Uterus (tissue), 4 donors: ENCODE data around the gene ELF4. TPM values are rescaled to one million over a fixed set of nuclear protein-coding genes. Genes with fewer than 3 reads are reported as not detected.

Experiments
- DNase-seq, 2 donors: peaks; one replicate each; pipeline ENCODE4 v3.0.0-alpha.2; 2019 to 2020
- H3K27ac ChIP-seq, 2 donors: fragments of 200-600 bp; sonication (generic); 1 replicate in 1 of 2; 2 replicates in 1 of 2; pipeline ENCODE4 v1.5.1; 2016 to 2018
- H3K27me3 ChIP-seq, 2 donors: fragments of 200-600 bp; sonication (generic); one replicate each; pipeline ENCODE4 v1.5.1; 2018 to 2019; ENCODE audit warnings: control low read depth in 1 of 2
- H3K36me3 ChIP-seq, 2 donors: fragments of 200-600 bp; sonication (generic); one replicate each; pipeline ENCODE4 v1.5.1; 2019; ENCODE audit warnings: control low read depth in 1 of 2
- H3K4me1 ChIP-seq, 2 donors: fragments of 200-600 bp; sonication (generic); one replicate each; pipeline ENCODE4 v1.5.1; 2018 to 2019; ENCODE audit warnings: control low read depth in 1 of 2
- H3K4me3 ChIP-seq, 2 donors: fragments of 200-600 bp; sonication (generic); 1 replicate in 1 of 2; 2 replicates in 1 of 2; pipeline ENCODE4 v1.5.1; 2018 to 2019; ENCODE audit warnings: mild to moderate bottlenecking in 1 of 2
- H3K9me3 ChIP-seq, 2 donors: fragments of 200-600 bp; sonication (generic); one replicate each; pipeline ENCODE4 v1.5.1; 2019; ENCODE audit warnings: control low read depth in 1 of 2
- CTCF ChIP-seq, 4 experiments: fragments of 200-600 bp in 2 of 4; fragments of 450-650 bp in 2 of 4; sonication (generic) in 2 of 4; IDR thresholded peaks; one replicate each; pipeline ENCODE4 v1.5.1; 2016 to 2019; ENCODE audit warnings: antibody characterized with exemption in 4 of 4, mild to moderate bottlenecking in 2 of 4, moderate library complexity in 1 of 4
- POLR2A ChIP-seq, 2 donors: fragments of 450-650 bp; IDR thresholded peaks; one replicate each; pipeline ENCODE4 v1.6.1; 2016; ENCODE audit warnings: antibody characterized with exemption in 2 of 2, mild to moderate bottlenecking in 1 of 2, moderate library complexity in 1 of 2
- intact Hi-C: fragments of 100-400 bp; cut with DNase I; formaldehyde crosslinking; loops from one replicate; pipeline ENCODE4 v1.15.1; 2023; ENCODE audit warnings: low total_unique reads
- total RNA-seq, 4 donors: library from RNA; depleted of rRNA in 3 of 4; stranded (reverse); fragments of >200 nt in 3 of 4; gene quantifications; one replicate each; pipeline versions ENCODE4 v1.1.0 to v1.2.4, GENCODE V29; 2014 to 2023
- donor health status: DM: yes; HTN: yes; CAD: no.

Gene ELF4
- total RNA-seq = 10 to 100 TPM in 2 of 4 donors, 1 to 10 TPM in 2; 4.6 to 22.3 (median 11.8) TPM

- H3K4me1 ChIP-seq = no peaks in the 10 kb centered on the region
- no peak for TF ChIP-seq CTCF (IDR thresholded peaks at IDR 0.05)
- H3K27ac ChIP-seq = peak within 1 kb of the TSS; percentile 94 to 97
- DNase-seq = peak; percentile 56 to 57
- H3K4me3 ChIP-seq = peak within 1 kb of the TSS; percentile 38 to 67
- intact Hi-C loops = no loop called here
- H3K9me3 ChIP-seq = no peaks in the 10 kb centered on the region
- H3K36me3 ChIP-seq = no peaks in the 10 kb centered on the region
- H3K27me3 ChIP-seq = no peaks in the 10 kb centered on the region
Measured at GRCh38 chrX:130110379-130111219, at the start of gene ELF4. TSS of gene ELF4 (minus strand) at chrX:130110497. CDS start at chrX:130081330, 29,167 bp downstream.

DNA sequence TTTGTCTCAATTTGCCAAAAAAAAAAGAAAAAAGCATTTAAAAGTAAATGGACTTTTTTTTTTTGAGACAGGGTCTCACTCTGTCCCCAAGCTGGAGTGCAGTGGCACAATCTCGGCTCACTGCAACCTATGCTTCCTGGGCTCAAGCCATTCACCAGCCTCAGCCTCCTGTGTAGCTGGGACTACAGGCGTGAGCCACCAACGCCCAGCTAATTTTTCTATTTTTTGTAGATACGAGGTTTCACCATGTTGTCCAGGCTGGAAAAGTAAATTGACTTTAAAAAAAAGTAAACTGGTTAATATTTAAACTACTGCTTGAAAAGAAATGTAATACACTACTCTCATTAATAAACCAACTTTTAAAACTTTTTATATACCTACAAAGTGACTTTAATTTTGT is 49.5 kb upstream of the ELF4 start:
- Histone ChIP-seq H3K27me3 (no peaks in the 10 kb centered on the region), H3K9me3 (no peaks in the 10 kb centered on the region), H3K36me3 (no peaks in the 10 kb centered on the region), H3K4me3 (no peak overlapping the region), H3K27ac (no peak overlapping the region), H3K4me1 (no peaks in the 10 kb centered on the region)
- TF ChIP-seq CTCF (IDR thresholded peaks at IDR 0.05) (no peak), POLR2A (IDR thresholded peaks at IDR 0.05) (no peak)
- intact Hi-C loops = no loop called here
- DNase-seq = no peak

- intact Hi-C loops = no loop called here
- Histone ChIP-seq H3K9me3 (no peaks in the 10 kb centered on the region), H3K4me3 (no peak overlapping the region), H3K4me1 (no peaks in the 10 kb centered on the region), H3K27me3 (no peaks in the 10 kb centered on the region), H3K27ac (no peak overlapping the region), H3K36me3 (no peaks in the 10 kb centered on the region)
- no peak for DNase-seq
- TF ChIP-seq CTCF (IDR thresholded peaks at IDR 0.05) (no peak), POLR2A (IDR thresholded peaks at IDR 0.05) (no peak)
Measured at GRCh38 chrX:130158311-130158710, 48.0 kb upstream of the ELF4 start.

GRCh38 chrX:130155564-130155963 is 45.3 kb upstream of the ELF4 start:
- no peaks in the 10 kb centered on the region for H3K36me3 ChIP-seq
- intact Hi-C loops = no loop called here
- H3K4me3 ChIP-seq = no peak overlapping the region
- H3K27ac ChIP-seq = no peak overlapping the region
- no peaks in the 10 kb centered on the region for H3K4me1 ChIP-seq
- H3K9me3 ChIP-seq = no peaks in the 10 kb centered on the region
- TF ChIP-seq CTCF (IDR thresholded peaks at IDR 0.05) = no peak
- no peak for TF ChIP-seq POLR2A (IDR thresholded peaks at IDR 0.05)
- DNase-seq = no peak
- no peaks in the 10 kb centered on the region for H3K27me3 ChIP-seq

DNA sequence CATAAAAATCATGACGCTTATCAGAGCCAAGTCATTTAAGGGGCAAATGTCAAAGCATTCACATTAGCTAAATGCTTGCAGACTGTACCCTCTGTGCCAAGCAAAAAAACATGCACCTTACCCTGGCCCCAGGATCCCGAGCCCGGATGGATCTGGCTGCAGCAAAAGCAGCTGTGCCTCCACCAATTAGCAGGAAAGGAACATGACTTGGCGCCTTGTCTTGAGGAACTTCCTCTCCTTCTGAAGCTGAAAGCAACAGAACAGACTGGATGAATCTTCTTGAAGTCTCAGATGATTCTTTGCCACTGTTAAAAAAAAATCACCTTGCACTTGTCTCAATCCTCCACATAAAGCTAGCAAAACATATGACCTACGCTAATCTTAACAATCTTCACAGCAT is 37.3 kb upstream of the ELF4 start:
- Histone ChIP-seq H3K4me1 (no peaks in the 10 kb centered on the region), H3K36me3 (no peaks in the 10 kb centered on the region), H3K27ac (no peak overlapping the region), H3K4me3 (no peak overlapping the region), H3K27me3 (no peaks in the 10 kb centered on the region), H3K9me3 (no peaks in the 10 kb centered on the region)
- intact Hi-C loops = no loop called here
- TF ChIP-seq CTCF (IDR thresholded peaks at IDR 0.05) = no peak
- no peak for TF ChIP-seq POLR2A (IDR thresholded peaks at IDR 0.05)
- no peak for DNase-seq
